HG02870 (cell line): ENCODE results near the gene GAR1.
"Not testable (repeated sequence)": the region's sequence is repeated elsewhere in the genome, so short reads cannot be mapped to it uniquely, and the experiment has no call there.

Experiments used
- ATAC-seq: cut with Tn5 transposase; IDR thresholded peaks from one replicate; pipeline ENCODE4 v1.9.1; 2021; ENCODE audit warnings: mild to moderate bottlenecking, moderate library complexity; ENCODE audit not compliant: unreplicated experiment

Gene GAR1

GRCh38 chr4:109815151-109816081, at the start of gene GAR1:
Gene GAR1 (plus strand): TSS chr4:109815762. CDS start chr4:109816165, 403 bp downstream.
- peak; percentile 99 for ATAC-seq

DNA sequence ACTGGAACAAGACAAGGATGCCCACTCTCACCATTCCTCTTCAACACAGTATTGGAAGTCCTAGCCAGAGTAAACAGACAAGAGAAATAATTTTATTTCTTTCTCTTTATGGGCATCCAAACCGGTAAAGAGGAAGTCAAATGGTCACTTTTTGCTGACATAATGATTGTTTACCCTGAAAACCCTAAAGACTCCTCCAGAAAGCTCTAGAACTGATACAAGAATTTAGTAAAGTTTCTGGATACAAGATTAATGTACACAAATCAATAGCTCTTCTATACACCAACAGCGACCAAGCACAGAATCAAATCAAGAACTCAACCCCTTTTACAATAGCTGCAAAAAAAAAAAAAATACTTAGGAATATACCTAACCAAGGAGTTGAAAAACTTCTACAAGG, 33.5 kb upstream of the GAR1 start:
- ATAC-seq = not testable (repeated sequence)

- ATAC-seq = no peak
These were observed 28.7 kb upstream of the GAR1 start for GRCh38 chr4:109786846-109787245.

GRCh38 chr4:109787807-109788206, 27.8 kb upstream of the GAR1 start:
- no peak for ATAC-seq

- no peak for ATAC-seq
These were observed 20.5 kb upstream of the GAR1 start for GRCh38 chr4:109795059-109795458.

- ATAC-seq = no peak
These were observed 16.7 kb upstream of the GAR1 start for GRCh38 chr4:109798866-109799265.

DNA sequence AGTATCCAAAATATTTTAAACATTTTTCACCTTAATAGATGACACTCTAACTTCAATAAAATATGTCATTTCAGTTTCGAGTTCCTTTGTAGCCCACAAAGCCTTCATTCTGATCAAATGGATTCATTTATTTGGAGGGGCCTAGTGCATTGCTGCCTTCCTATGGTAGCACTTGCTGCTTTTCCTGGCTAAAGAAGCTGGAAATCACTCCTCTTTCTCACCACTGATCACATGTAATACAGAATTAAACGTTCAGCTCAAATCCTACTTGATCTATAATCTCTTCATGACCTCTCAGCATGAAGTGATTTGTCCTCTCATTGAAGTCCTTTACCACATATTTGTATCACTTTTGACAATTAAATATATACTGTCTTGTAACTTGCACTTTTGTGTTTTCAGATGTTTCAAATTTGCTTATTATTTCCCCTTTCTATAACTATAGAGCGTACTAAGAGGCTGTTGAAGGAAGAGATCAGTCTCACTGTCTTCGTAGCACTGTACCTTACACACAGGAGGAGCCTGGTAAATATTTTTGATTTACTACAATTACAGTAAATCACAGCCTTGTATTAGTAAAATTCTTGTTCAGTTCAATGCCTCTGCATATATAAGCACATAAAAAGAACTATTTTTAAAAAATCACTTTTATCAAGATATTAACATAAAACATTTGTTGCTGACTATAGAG, 14.3 kb upstream of the GAR1 start:
- ATAC-seq = no peak

DNA sequence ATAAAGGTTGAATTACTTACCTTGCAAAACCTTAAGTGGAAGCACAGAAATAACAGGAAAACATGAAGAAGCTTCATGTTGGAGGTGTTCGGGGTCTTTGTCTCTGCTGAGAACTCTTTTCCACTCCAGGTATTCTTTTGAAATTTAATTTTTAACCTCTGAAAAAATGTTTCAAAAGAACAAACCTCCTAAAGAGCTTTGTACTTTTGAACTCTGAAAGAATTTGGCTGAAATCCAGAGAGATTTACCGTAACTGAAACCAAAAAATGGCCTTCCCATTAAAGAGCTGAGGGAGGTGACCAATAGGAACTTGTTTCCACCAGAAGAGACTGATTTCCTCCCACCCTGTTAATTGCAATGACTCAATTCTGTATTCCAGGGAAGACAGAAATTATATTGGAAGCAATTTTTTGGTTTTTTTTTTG, 13.7 kb upstream of the GAR1 start, which contains the start of gene CFI:
CFI (minus strand) TSS at position 105 of the 425 bp plus-strand sequence; CDS start at position 77, 28 bp downstream.
- no peak for ATAC-seq

DNA sequence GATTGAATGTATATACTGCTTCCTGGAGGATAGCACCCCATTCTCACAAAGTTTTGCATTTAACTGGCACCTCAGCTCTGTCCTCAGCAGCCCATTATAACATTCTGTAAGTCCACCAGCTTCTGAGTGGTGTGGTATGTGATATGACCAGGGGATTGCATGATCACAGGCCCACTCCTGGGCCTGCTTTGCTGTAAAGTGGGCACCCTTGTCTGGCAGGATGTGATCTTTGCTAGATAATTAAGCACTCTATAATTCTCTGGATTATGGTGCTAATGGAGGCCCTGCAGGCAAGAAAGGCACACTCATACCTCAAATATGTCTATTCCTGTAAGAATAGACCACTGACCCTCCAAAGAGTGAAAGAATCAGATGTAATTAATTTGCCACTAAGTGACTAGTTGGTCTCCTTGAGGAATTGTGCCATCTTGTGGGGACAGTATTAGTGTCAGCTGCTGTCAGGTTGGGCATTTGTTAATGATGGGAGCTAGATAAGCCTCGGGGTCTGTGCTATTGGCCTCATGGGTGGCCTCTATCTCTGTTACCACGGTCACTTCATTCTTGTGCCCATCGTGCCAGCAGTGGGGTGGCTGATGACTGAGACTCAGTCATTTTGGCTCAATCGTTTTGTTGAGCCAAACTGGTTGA, 11.5 kb upstream of the GAR1 start:
- ATAC-seq = peak; percentile 67

DNA sequence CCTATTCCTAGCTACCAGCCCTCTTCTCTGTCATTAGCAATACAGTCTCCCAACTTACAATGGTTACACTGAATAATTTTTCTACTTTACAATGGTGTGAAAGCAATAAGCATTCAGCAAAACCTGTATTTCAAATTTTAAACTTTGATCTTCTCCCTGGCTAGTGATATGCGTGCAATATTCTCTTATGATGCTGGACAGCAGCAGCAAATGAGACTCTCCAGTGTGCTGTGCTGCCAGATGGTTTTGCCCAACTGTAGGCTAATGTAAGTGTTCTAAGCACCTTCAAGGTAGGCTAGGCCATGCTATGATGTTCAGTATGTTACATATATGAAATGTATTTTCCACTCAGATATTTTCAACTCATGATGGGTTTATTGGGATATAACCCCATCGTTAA, 5.9 kb upstream of the GAR1 start:
- ATAC-seq = no peak

DNA sequence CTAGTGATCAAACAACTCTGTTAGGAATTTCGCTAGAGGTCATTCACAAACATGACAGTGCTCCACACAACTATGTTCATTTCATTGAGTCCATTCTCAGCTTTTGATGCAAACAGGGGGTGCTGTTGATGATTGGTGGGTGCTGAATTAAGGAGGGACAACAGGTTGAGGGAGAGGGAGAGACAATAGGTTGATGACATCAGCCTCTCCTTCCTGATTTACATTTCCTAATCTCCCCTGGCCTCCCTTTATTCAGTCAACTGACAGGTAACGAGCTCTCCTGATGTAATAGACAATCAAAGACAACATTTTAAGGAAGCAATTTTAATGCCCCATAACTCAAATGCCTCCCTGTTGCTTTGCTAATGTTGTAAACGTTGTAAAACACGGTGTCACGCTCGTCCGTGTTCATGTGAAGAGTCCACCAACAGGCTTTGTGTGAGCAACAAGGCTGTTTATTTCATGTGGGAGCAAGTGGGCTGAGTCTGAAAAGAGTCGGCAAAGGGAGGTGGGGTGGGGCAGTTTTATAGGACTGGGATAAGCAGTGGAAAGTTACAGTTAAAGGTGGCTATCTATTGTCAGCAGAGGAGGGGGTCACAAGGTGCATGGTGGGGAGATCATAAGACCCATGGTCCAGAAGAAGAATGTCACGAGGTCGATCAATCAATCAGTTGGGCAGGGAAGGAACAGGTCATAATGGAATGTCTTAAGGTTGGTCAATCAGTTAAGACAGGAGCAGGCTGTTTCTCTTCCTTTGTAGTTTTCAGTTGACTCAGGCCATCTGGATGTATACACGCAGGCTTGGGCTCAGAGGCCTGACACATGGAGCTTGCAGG, 4.8 kb upstream of the GAR1 start:
- ATAC-seq = no peak

DNA sequence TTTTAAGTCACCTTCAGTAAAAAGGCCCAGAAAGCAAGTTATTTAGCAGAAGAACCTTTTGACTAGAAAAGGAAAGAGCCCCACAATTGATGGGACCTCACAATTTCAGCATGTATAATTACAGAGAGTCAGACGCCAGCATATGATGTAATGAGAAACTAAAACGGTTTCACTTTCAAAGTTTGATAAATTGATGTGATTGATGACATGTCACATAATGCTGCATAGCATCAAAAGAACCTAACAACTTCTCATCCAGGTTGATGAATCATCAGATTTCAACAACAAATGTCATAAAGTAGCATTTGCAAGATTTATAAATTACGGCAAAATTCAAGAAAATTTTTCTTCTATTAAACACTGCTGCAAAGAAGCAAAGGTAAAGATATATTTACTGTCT, 3.9 kb upstream of the GAR1 start:
- no peak for ATAC-seq

- no peak for ATAC-seq
These were observed 500 bp downstream of the GAR1 start for GRCh38 chr4:109816082-109816442.

DNA sequence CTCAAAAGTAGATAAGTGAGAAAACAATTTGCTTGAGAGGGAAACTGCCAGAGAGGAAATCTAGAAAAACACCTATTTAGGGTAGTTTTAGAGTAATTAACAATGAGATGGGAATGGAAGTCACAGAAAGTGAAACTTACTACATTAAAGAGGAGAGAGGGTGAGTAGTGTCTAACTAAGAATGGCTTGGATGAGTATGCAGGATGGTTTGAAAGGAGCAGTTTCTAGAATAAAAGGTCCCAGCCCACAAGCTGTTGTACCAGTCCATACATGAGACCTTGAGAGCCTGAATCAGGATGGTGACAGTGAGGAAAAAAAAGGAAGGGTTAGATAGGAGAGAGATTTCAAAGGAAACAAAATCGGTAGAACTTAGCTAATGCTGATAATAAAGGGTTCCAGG, 1.3 kb downstream of the GAR1 start:
- ATAC-seq = no peak

GRCh38 chr4:109818268-109818667, 2.7 kb downstream of the GAR1 start:
- ATAC-seq = no peak

DNA sequence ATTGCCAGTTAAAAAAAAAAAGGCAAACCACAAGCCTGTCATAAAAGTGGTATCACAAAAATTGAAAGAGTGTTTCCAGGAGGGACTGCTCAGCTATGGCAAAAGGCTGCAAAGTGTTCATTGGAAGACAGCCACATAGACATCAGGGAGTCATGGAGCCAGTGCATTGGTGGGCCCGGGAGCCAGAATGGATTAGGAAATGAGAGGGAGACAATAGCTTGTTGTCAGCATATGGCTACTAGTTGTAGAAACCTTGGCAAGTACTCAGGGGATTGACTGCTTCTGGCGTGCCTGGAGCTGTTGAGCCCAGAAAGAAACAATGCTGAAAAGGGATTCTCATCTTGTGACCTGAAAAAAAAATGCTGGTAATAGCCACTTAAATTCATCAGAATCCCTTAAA, 5.0 kb downstream of the GAR1 start:
- no peak for ATAC-seq

DNA sequence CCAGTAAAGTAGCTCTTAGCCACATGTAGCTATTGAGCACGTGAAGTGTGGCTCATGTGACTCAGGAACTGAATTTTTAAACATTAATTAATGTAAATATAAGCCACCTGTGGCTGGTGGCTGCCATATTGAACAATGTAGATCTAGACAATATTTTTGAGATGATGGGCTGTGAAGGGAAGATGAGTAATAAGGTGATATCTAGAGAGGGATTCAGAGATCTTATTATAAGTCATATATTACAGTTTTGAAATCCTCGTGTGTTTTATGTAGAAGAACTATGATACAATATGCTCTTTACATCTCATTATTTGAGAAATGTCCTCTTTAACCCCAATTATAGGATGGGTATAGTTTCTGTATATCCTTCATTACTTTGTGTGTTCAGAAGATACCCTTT, 5.6 kb downstream of the GAR1 start:
- ATAC-seq = no peak

- ATAC-seq = no peak
These were observed 11.2 kb downstream of the GAR1 start for GRCh38 chr4:109826719-109827118.

DNA sequence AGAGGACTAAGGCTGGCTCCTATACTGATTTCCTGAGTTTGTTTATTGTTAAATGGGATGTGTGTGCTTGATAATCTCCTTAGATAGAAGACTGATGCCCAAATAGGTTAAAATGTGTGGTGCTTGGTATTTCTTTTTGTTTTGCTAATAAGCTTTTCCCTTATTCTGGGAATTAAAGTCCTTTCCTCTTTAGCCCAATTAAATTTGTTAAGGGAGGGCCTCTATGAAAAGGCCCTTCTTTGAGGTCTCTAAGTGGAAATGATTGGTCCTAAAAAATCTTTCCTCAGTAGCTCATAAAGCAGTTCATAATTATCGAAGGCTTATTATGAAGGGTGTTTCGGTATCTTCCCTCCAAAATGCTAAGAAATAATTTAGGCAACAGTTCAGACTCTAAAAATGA, 12.1 kb downstream of the GAR1 start, which contains the start of gene RRH:
RRH (plus strand) TSS at position 301 of the 400 bp plus-strand sequence; CDS start at position 357, 56 bp downstream.
- no peak for ATAC-seq

- no peak for ATAC-seq
These were observed 18.2 kb downstream of the GAR1 start for GRCh38 chr4:109833756-109834155.

DNA sequence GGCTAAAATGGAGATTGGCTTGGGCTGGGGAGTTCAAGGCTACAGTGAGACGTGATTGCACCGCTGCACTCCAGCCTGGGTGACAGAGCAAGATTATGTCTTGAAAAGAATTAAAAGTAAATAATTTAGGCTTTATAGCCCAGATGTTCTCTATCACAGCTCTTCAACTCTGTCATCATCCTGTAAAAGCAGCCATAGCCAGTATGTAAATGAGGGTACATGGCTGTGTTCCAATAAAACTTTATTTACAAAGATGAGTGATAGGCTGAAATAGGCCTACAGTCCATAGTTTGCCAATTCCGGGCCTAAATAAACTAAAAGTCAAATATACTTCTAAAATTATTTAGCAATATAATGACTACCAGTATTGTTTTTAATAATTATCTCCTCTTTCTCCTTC, 21.4 kb downstream of the GAR1 start:
- ATAC-seq = no peak
